Heart right ventricle (tissue), 16 donors: ENCODE data around the gene CBLN1. TPM values are rescaled to one million over a fixed set of nuclear protein-coding genes. Genes with fewer than 3 reads are reported as not detected.

ENCODE experiments used
- ATAC-seq, 8 donors: fragments of 200-7000 bp; cut with Tn5 transposase; one replicate each; pipeline ENCODE4 v1.9.1; 2020; ENCODE audit warnings: mild to moderate bottlenecking in 8 of 8, moderate library complexity in 8 of 8, moderate number of reproducible peaks in 1 of 8
- DNase-seq, 2 donors: peaks; one replicate each; pipeline ENCODE4 v3.0.0-alpha.2; 2020
- H3K27ac ChIP-seq, 10 donors: fragments of 200-600 bp; sonication (generic) in 2 of 10; one replicate each; pipeline versions ENCODE4 v1.5.0 to v1.8.0; 2020 to 2022; ENCODE audit warnings: mild to moderate bottlenecking in 3 of 10
- H3K27me3 ChIP-seq, 7 donors: fragments of 200-600 bp; one replicate each; pipeline ENCODE4 v1.8.0; 2021 to 2022; ENCODE audit warnings: mild to moderate bottlenecking in 2 of 7
- H3K36me3 ChIP-seq, 9 donors: fragments of 200-600 bp; sonication (generic) in 1 of 9; one replicate each; pipeline versions ENCODE4 v1.5.0 to v1.8.0; 2020 to 2022; ENCODE audit warnings: mild to moderate bottlenecking in 2 of 9
- H3K4me1 ChIP-seq, 9 donors: fragments of 200-600 bp; sonication (generic) in 1 of 9; one replicate each; pipeline versions ENCODE4 v1.5.0 to v1.8.0; 2020 to 2022; ENCODE audit warnings: mild to moderate bottlenecking in 4 of 9
- H3K4me3 ChIP-seq, 10 donors: fragments of 200-600 bp; sonication (generic) in 2 of 10; one replicate each; pipeline versions ENCODE4 v1.5.0 to v1.8.0; 2020 to 2022; ENCODE audit warnings: mild to moderate bottlenecking in 7 of 10, moderate library complexity in 2 of 10
- H3K9me3 ChIP-seq, 11 donors: fragments of 200-600 bp in 10 of 11; sonication (generic) in 2 of 11; one replicate each; pipeline versions ENCODE4 v1.5.0 to v1.8.0; 2013 to 2022; ENCODE audit warnings: mild to moderate bottlenecking in 2 of 11, control low read depth in 1 of 11, moderate library complexity in 1 of 11
- WGBS, 2 donors: extraction: QIAGEN DNeasy Blood & Tissue Kit; methylation state at CpG; one replicate each; pipeline ENCODE4 v1.1.7; 2013; ENCODE audit warnings: inconsistent platforms in 1 of 2; 5-methylcytosine and 5-hydroxymethylcytosine counted together
- intact Hi-C, 10 donors: fragments of 100-400 bp; cut with DNase I; formaldehyde crosslinking; loops; one replicate each; pipeline versions ENCODE4 v1.11.1 to v1.14.2; 2022
- polyA plus RNA-seq, 2 donors: library from polyadenylated mRNA; stranded (reverse); fragments of 200-250 nt; gene quantifications; one replicate each; pipeline ENCODE4 v1.2.3, GENCODE V29; 2013
- total RNA-seq, 10 donors: library from RNA; stranded (reverse); fragmentation: NEBNext Ultra II Directional in 3 of 10; extraction: Animal tissue kit (Norgen Biotek cat#: 25700) in 3 of 10; gene quantifications; one replicate each; pipeline versions ENCODE4 v1.2.1 to v1.2.4, GENCODE V29; 2021 to 2023
- TF ChIP-seq, protein P1 (sequence below), 9 donors: fragments of 200-600 bp; sonication (generic) in 2 of 9; IDR thresholded peaks; one replicate each; pipeline versions ENCODE4 v1.5.0 to v1.8.0; 2021 to 2022; ENCODE audit warnings: antibody characterized with exemption in 9 of 9, mild to moderate bottlenecking in 5 of 9, moderate library complexity in 1 of 9
- donor health status: Arrhythmogenic right ventricular cardiomyopathy.
- donor health status: ischemic (EF 13 %, LVEDD 7.1; RV severe dilation, severe dysfunction).
- donor health status: healthy with polysubstance abuse.
- donor health status: DM: no; HTN: yes; CAD: no.
- donor health status: DM: no; HTN: no; CAD: no.
- donor health status: ischemic (EF 25% LVEDD 6.9; RV normal size, moderate dysfunction).
- donor health status: ischemic (EF 25% LVEDD 5.7; RV mildly dilated, moderate dysfunction).
- donor health status: healthy.
- donor health status: DM: yes; HTN: yes; CAD: no.
- donor health status: Ischemic cardiomyopathy.
- donor health status: ischemic (EF 35%, LVEDD 5.7; RV mildly dilated, moderate dysfunction).
- donor health status: nonischemic (EF 11% LVEDD 7.7; RV severe dilation, severe dysfunction).
- donor health status: DM: yes; HTN: yes; CAD: no.
- donor health status: PGD.
- donor health status: ischemic (EF 29% LVEDD 5.4; RV normal size, mild dysfunction).
- donor health status: nonischemic (EF 23%, LVEDD 6.1; RV moderate dilation, normal function).

The CBLN1 gene
- total and polyA plus RNA-seq, 12 donors: 0.19 to 3.0 (median 1.3) TPM

DNA sequence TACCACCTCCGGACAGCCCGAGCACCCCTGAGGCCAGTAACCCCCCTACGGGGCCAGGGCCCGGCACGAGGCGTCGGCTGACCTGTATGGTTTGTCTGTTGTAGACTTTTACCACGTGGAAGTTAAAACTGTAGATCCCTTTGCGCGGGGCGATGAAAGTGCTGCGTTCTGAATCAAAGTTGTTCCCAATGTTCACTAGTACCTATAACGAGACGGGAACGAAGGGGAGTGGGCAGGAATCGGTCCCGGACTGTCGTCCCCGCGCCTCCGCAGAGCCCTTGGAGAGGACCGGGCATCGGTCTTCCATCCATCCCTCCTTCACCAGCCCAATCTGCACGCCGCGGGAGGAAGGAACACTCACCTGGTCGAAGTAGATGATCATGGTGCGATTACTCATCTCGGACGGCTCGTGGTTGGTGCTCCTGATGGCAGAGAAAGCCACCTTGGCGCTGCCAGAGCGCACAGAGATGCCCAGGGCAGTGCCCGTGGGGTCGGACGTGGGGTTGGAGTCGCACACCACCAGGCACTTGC, 732 bp downstream of the CBLN1 start:
- H3K4me3 ChIP-seq: peak overlapping the region in 9 of 10 donors; percentile 12 to 56 (median 51)
- H3K9me3 ChIP-seq: no peaks in the 10 kb centered on the region
- H3K27ac ChIP-seq: no peak overlapping the region
- peaks cover 47 to 94% (median 93%) of the 10 kb centered on the region in 7 donors for H3K27me3 ChIP-seq
- 2% methylated on average over 37 of the region's 37 CpGs for WGBS, 2 donors
- H3K4me1 ChIP-seq: peaks cover 5 to 61% (median 36%) of the 10 kb centered on the region in 9 donors
- TF ChIP-seq, protein P1, sequence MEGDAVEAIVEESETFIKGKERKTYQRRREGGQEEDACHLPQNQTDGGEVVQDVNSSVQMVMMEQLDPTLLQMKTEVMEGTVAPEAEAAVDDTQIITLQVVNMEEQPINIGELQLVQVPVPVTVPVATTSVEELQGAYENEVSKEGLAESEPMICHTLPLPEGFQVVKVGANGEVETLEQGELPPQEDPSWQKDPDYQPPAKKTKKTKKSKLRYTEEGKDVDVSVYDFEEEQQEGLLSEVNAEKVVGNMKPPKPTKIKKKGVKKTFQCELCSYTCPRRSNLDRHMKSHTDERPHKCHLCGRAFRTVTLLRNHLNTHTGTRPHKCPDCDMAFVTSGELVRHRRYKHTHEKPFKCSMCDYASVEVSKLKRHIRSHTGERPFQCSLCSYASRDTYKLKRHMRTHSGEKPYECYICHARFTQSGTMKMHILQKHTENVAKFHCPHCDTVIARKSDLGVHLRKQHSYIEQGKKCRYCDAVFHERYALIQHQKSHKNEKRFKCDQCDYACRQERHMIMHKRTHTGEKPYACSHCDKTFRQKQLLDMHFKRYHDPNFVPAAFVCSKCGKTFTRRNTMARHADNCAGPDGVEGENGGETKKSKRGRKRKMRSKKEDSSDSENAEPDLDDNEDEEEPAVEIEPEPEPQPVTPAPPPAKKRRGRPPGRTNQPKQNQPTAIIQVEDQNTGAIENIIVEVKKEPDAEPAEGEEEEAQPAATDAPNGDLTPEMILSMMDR (IDR thresholded peaks at IDR 0.05): no peak
- intact Hi-C loops: loop anchor here in 1 of 10 donors (5.0 kb wide), 1 partner anchor 284 kb away; no protein-coding TSS in a partner anchor
- no peak for ATAC-seq
- H3K36me3 ChIP-seq: no peaks in the 10 kb centered on the region
- no peak for DNase-seq

DNA sequence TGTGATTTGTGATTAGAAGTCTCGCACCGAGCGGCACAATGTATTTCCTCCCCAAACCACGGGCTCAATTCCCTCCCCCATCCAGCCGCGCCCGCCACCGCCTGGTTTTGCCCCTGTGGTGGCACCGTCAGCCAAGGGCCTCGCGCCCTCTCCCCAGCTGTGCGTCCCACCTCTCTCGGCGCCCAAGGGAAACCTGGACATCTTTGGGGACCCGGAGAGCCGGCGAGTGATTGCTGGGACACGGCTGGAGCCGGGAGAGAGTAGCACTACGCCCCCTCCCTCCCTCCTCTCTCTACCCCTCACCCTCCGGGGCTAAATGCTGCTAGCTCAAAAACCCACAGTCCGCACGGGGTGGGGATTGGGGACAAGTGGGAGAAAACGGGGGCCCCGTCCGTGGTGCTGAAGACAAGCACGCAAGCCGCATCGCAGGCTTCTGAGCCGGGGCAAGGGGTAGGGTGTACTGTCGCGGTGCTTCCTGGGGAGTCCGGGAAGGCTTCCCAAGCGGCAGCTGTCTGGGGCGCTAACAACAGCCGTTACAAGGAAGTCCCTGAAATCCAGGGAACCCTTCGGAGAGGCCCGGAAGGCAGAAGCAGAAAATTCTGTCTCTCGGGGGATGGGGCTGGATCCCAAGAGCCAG, 1.4 kb downstream of the CBLN1 start:
- intact Hi-C loops: loop anchor here in 1 of 10 donors (5.0 kb wide), 1 partner anchor 283 kb away; no protein-coding TSS in a partner anchor
- H3K4me1 ChIP-seq: peaks cover 5 to 61% (median 36%) of the 10 kb centered on the region in 9 donors
- no peaks in the 10 kb centered on the region for H3K9me3 ChIP-seq
- H3K27ac ChIP-seq: no peak overlapping the region
- TF ChIP-seq, protein P1 (IDR thresholded peaks at IDR 0.05): no peak
- no peak for DNase-seq
- no peaks in the 10 kb centered on the region for H3K36me3 ChIP-seq
- peak overlapping the region in 8 of 10 donors; percentile 9 to 56 (median 49) for H3K4me3 ChIP-seq
- peak in 1 of 8 donors; percentile 49 for ATAC-seq
- peaks cover 54 to 94% (median 93%) of the 10 kb centered on the region in 7 donors for H3K27me3 ChIP-seq
- WGBS, 2 donors: 2% methylated on average over 39 of the region's 39 CpGs

DNA sequence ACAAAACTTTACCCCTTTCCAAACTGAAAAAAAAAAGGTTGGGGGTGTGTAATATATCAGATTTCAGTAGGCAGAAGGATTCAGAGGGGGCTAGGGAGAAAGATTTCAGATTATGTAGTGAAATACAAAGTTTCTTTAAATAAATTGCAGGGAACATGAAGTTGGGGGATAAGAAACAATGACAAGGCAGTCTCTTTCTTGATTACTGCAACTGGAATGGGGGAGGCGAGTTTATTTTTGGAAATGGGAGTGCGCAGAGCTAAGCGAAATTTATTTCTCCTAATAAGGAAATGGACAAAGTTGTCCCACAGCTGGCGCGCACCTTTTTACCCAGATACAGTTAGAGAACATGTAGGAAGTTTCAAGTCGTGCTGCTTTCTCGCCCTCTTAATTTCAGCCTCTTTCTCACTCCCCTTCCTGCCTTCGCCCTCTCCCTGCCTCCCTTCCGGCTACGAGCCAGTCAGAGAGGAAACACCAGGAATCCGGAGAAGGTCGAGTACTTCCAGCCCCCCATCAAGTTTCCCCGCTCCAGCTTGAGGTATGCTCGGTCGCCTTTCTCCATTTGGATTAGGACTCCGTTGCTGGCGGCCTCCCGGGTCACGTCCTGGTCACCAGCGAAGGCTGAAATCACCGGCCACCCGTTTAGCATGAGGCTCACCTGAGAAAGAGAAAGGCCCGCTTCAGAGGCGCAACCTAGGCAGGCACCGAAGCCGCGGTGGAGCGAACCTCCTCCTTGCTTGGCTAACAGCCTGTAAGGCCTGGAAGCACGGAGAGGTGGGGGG, 2.5 kb downstream of the CBLN1 start:
- peaks cover 5 to 65% (median 36%) of the 10 kb centered on the region in 9 donors for H3K4me1 ChIP-seq
- peak overlapping the region in 5 of 10 donors; percentile 12 to 56 (median 45) for H3K4me3 ChIP-seq

DNA sequence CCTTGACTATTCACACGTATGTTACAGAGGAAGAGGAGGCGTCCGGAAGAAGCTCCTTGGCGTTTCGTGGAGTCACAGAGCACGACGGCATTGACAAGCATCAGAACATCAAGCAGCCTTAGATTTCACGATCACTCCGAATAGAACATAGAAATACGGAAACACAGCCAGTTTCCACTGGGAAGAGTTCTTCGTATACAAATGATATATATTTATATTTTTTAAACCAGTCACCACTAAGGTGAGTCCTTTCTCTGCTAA, 3.1 kb downstream of the CBLN1 start:
- intact Hi-C loops: no loop called here
- DNase-seq: no peak
- H3K36me3 ChIP-seq: no peaks in the 10 kb centered on the region
- peak overlapping the region in 1 of 10 donors; percentile 14 for H3K4me3 ChIP-seq
- H3K27me3 ChIP-seq: peaks cover 54 to 94% (median 93%) of the 10 kb centered on the region in 7 donors
- WGBS, 2 donors: 10 to 15% methylated on average over 11 of the region's 11 CpGs
- H3K27ac ChIP-seq: no peak overlapping the region
- TF ChIP-seq, protein P1 (IDR thresholded peaks at IDR 0.05): no peak
- ATAC-seq: no peak
- no peaks in the 10 kb centered on the region for H3K9me3 ChIP-seq
- peaks cover 5 to 59% (median 35%) of the 10 kb centered on the region in 9 donors for H3K4me1 ChIP-seq

More for the DNA sequence above, 2.5 kb downstream of the CBLN1 start:
- Histone ChIP-seq H3K36me3 (no peaks in the 10 kb centered on the region), H3K9me3 (no peaks in the 10 kb centered on the region), H3K27me3 (peaks cover 54 to 94% (median 93%) of the 10 kb centered on the region in 7 donors), H3K27ac (peak overlapping the region in 1 of 10 donors; percentile 43)
- intact Hi-C loops: no loop called here
- WGBS, 2 donors: 4 to 7% methylated on average over 29 of the region's 29 CpGs
- TF ChIP-seq, protein P1 (IDR thresholded peaks at IDR 0.05): no peak
- no peak for ATAC-seq
- DNase-seq: no peak
